GM10266 (cell line): ENCODE data around the gene GFM1.

Experiments used
- DNase-seq: peaks from one replicate; pipeline ENCODE4 v3.0.0; 2012; ENCODE audit errors: extremely low spot score
- TF ChIP-seq, protein P1 (sequence below): IDR thresholded peaks from 2 replicates; pipeline ENCODE4 v1.5.1; 2012; ENCODE audit warnings: mild to moderate bottlenecking, low read depth; ENCODE audit not compliant: control insufficient read depth, insufficient read depth; ENCODE audit errors: missing control alignments

The GFM1 gene

DNA sequence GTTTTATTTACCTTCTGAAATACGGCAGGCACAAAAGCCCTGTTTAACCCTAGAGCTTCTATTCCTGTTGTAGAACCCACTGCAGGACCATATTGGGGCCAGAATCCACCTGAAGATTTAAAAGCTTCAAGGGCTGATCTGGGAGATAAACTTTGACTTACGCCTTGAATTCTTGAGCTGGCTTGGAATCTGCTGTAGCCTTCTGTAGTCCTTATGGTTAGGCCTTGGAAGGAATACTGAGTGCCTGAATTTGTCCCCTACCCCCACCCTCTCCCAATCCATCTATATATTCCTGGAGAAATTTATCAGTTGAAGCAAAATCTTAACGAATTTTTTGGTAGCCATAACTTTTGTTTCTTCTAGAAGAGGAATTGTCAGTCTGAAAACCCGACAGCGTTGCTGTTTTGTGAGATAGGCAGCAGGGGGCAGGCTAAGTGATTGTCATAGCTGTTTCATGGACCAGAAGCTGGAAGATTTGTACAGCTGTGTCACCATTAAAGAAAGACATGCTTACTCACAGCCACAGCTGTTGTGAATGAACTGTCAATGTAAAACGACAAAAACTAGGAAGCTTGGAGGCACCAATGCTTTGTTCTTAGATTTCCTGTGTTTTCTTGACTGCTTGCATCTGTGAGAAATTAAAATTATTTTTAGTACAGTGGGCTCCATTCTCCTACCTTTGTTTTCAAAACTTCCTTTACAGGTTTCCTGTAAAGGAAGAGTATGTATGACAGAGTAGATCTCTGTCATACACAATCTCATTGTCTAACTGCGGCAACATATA lies 15.3 kb downstream of the GFM1 start:
- peak; percentile 44 for DNase-seq
- TF ChIP-seq, protein P1, sequence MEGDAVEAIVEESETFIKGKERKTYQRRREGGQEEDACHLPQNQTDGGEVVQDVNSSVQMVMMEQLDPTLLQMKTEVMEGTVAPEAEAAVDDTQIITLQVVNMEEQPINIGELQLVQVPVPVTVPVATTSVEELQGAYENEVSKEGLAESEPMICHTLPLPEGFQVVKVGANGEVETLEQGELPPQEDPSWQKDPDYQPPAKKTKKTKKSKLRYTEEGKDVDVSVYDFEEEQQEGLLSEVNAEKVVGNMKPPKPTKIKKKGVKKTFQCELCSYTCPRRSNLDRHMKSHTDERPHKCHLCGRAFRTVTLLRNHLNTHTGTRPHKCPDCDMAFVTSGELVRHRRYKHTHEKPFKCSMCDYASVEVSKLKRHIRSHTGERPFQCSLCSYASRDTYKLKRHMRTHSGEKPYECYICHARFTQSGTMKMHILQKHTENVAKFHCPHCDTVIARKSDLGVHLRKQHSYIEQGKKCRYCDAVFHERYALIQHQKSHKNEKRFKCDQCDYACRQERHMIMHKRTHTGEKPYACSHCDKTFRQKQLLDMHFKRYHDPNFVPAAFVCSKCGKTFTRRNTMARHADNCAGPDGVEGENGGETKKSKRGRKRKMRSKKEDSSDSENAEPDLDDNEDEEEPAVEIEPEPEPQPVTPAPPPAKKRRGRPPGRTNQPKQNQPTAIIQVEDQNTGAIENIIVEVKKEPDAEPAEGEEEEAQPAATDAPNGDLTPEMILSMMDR, result peak; percentile 60

DNA sequence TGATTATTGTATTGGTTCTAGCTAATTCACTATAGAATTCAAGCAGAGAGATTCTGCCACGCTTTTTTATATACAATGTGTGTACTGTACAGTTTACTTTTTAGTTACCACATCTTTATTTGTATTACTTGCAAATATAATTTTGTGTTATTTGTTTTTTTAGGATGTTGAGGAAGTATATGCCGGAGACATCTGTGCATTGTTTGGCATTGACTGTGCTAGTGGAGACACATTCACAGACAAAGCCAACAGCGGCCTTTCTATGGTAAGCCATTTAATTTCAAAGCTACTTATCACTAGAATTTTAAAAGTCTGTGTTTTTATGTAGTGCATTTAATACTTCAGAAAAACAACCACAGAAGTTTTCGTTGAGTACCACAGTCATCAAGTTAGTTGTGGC lies 16.4 kb downstream of the GFM1 start:
- TF ChIP-seq, protein P1, result no peak
- no peak for DNase-seq

DNA sequence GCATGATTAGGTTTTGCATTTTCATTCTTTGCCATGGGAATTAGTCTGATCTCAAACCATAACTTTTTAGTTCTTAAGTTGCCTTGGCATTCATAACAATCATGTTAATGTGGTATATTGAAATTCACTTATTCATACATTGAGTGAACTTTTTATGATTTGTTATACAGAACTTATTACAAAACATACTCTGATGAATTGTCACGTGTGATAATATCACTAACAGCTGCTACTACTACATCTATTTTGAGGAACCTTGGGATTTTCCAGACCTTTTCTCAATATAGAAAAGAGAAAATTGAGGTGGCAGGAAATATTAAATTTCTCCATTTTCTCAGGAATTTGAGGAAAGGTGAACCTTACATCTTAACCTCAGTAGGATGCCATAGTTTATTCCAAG lies 18.9 kb downstream of the GFM1 start:
- TF ChIP-seq, protein P1, result no peak
- DNase-seq, result no peak

DNA sequence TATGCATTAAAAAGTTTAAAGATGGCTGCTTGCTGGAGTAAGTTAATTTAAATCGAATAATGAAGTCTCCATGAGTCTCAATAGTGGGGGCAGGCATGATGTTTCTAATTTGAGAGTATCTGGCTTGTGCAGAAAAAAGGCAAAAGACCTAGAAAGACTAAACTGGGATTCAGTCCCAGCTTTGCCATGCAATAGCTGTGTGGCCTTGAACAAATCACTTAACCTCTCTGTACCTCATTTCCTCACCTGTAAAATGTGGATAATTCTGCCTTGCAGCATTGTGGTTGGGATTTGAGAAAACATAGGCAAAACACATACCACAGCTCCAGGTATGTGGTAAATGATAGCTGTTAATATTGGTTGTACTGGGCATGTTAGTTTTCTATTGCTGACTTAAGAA lies 19.5 kb downstream of the GFM1 start:
- DNase-seq, result no peak
- TF ChIP-seq, protein P1, result no peak

DNA sequence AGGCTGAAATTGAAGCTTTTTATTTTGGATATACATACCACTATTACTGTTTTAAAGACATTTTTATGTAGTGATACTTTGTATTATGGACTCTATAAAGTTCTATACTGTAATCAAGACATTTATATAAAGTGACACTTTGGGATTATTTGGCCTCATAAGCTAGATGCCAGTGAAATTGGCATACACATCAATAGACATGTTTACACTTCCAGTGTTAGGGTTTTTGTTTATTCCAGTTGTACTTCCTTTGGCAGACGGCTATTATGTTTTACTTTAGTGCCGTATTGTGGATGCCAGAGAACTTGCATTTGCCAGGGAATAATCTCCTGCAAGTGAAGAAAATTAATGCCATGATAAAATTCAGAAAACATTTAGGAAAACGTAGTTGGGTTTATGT lies 22.1 kb downstream of the GFM1 start:
- no peak for DNase-seq
- TF ChIP-seq, protein P1, result no peak

DNA sequence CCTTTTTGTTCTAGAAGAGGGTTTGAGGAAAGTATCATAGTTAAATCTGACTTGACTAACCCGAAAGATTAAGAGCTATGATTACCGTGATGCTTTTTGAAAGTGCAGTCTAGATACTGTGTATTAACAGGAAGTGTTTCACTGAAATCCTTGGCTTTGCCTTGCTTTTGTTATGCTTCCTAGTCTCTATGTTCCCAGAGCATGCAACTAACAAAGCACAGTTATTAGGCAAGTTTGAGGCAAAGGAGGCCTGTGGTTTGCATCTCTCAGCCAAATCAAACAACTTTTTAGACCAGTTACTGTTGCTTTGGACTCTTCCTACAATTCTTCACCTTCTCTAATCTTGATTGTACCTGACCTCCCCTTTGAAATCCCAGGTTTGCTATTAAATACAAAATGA lies 24.2 kb downstream of the GFM1 start:
- DNase-seq, result no peak
- TF ChIP-seq, protein P1, result no peak

DNA sequence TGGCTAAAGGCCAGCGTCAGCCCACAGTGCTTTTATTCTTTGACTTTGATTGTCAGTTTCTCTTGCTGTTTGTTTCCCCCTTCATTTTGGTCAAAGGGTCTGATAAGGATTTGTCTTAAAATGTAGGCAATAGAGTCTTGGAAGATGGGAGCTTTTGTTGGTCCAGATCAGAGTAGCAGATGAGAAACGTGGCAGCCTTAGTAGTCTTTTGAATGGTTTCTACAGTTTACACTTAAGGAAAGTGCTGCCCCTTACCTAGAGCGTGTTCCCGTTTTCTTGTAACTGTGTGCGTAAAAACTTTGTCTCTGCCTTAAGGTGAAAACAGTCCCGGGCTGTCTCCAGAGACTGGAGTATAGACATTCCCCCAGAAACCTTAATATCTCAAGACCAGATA lies 27.5 kb downstream of the GFM1 start:
- TF ChIP-seq, protein P1, result no peak
- DNase-seq, result no peak
